ENCODE measurements around the gene PNMA6E.

- TF ChIP-seq POLR2A (IDR thresholded peaks at IDR 0.05): no peak
- no peak for TF ChIP-seq CTCF (IDR thresholded peaks at IDR 0.05)
These were observed 3.7 kb downstream of the PNMA6E start for GRCh38 chrX:153397256-153397960.

All from uterus (tissue), 2 donors.